Loucy (cell line): ENCODE data around the gene MVD.

Experiments
- EZH2phosphoT487 ChIP-seq: fragments of 200-600 bp; IDR thresholded peaks from 2 replicates; pipeline ENCODE4 v1.6.1; 2018; ENCODE audit warnings: antibody characterized with exemption, mild to moderate bottlenecking, moderate library complexity, borderline replicate concordance
- TF ChIP-seq, protein P1 (sequence below): fragments of 200-600 bp; sonication (generic); conservative IDR thresholded peaks from 2 replicates; pipeline ENCODE4 v1.5.1; 2014; ENCODE audit warnings: mild to moderate bottlenecking, antibody characterized with exemption, low read length

DNA sequence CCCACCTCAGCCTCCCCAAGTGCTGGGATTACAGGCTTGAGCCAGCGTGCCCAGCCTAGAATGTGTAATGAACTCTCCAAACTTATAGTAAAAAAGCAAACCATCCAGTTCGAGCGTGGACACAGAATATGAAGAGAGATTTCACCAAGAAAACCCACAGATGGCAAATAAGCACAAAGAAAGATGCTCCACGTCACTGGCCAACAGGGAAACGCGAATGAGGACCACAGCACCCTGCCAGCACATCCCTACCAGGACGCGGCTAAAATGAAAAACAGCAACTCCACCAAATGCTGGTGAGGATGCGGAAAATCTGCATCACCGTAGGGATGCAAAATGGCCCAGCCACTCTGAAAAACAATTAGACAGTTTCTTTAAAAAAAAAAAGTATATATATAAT is 1.4 kb downstream of the MVD start:
- TF ChIP-seq, protein P1, sequence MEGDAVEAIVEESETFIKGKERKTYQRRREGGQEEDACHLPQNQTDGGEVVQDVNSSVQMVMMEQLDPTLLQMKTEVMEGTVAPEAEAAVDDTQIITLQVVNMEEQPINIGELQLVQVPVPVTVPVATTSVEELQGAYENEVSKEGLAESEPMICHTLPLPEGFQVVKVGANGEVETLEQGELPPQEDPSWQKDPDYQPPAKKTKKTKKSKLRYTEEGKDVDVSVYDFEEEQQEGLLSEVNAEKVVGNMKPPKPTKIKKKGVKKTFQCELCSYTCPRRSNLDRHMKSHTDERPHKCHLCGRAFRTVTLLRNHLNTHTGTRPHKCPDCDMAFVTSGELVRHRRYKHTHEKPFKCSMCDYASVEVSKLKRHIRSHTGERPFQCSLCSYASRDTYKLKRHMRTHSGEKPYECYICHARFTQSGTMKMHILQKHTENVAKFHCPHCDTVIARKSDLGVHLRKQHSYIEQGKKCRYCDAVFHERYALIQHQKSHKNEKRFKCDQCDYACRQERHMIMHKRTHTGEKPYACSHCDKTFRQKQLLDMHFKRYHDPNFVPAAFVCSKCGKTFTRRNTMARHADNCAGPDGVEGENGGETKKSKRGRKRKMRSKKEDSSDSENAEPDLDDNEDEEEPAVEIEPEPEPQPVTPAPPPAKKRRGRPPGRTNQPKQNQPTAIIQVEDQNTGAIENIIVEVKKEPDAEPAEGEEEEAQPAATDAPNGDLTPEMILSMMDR: no peak
- no peak for TF ChIP-seq EZH2phosphoT487
